GM23338 (cell line): ENCODE measurements around the gene JAZF1. TPM values are rescaled to one million over a fixed set of nuclear protein-coding genes. Genes with fewer than 3 reads are reported as not detected.
A peak's percentile ranks its signal among the peaks of the same experiment; 100 is the strongest.

Experiments
- ATAC-seq: fragments of 200-7000 bp; cut with Tn5 transposase; 3 replicates; pipeline ENCODE4 v1.9.1; 2020
- DNase-seq: peaks from one replicate; pipeline ENCODE4 v3.0.0-alpha.2; 2015; ENCODE audit warnings: low spot score
- H2AFZ ChIP-seq: fragments of 200-600 bp; sonication (generic); 2 replicates; pipeline ENCODE4 v1.8.0; 2016; ENCODE audit warnings: antibody characterized with exemption, mild to moderate bottlenecking, moderate library complexity
- H3F3A ChIP-seq: fragments of 200-600 bp; sonication (generic); replicated peaks from 2 replicates; pipeline ENCODE4 v1.8.0; 2017; ENCODE audit warnings: antibody characterized with exemption, mixed run types, low read depth
- H3K27ac ChIP-seq: fragments of 200-600 bp; sonication (generic); 2 replicates; pipeline ENCODE4 v1.6.1; 2016; ENCODE audit warnings: low read depth
- H3K27me3 ChIP-seq: fragments of 200-600 bp; sonication (generic); 2 replicates; pipeline ENCODE4 v1.8.0; 2016; ENCODE audit warnings: mild to moderate bottlenecking, mixed run types, moderate library complexity; ENCODE audit not compliant: insufficient read depth
- H3K36me3 ChIP-seq: fragments of 200-600 bp; sonication (generic); 2 replicates; pipeline ENCODE4 v1.8.0; 2016; ENCODE audit warnings: mild to moderate bottlenecking; ENCODE audit not compliant: insufficient read depth
- H3K4me1 ChIP-seq: fragments of 200-600 bp; sonication (generic); 2 replicates; pipeline ENCODE4 v1.8.0; 2016; ENCODE audit warnings: mild to moderate bottlenecking, moderate library complexity; ENCODE audit not compliant: insufficient read depth
- H3K4me2 ChIP-seq: fragments of 200-600 bp; sonication (generic); 2 replicates; pipeline ENCODE4 v1.7.1; 2017; ENCODE audit warnings: mixed run types
- H3K4me3 ChIP-seq: fragments of 200-600 bp; sonication (generic); 2 replicates; pipeline ENCODE4 v1.6.1; 2016; ENCODE audit warnings: mixed run types
- H3K79me2 ChIP-seq: fragments of 200-600 bp; sonication (generic); replicated peaks from 2 replicates; pipeline ENCODE4 v1.8.0; 2017; ENCODE audit warnings: mild to moderate bottlenecking; ENCODE audit not compliant: insufficient read depth
- H3K9me2 ChIP-seq: fragments of 200-600 bp; sonication (generic); 2 replicates; pipeline ENCODE4 v1.8.0; 2017; ENCODE audit not compliant: insufficient read depth
- H4K20me1 ChIP-seq: fragments of 200-600 bp; sonication (generic); replicated peaks from 2 replicates; pipeline ENCODE4 v1.8.0; 2017; ENCODE audit warnings: mild to moderate bottlenecking; ENCODE audit not compliant: insufficient read depth
- H3K27ac Mint-ChIP-seq: 2 replicates; pipeline ENCODE4 v1.8.0; 2020; ENCODE audit warnings: inconsistent platforms, mild to moderate bottlenecking, moderate library complexity, mixed read lengths
- H3K27me3 Mint-ChIP-seq: 3 replicates; pipeline ENCODE4 v1.8.0; 2022; ENCODE audit warnings: low read depth, mild to moderate bottlenecking, moderate library complexity, mixed read lengths, inconsistent platforms; ENCODE audit not compliant: insufficient read depth, poor library complexity
- H3K36me3 Mint-ChIP-seq: 3 replicates; pipeline ENCODE4 v1.8.0; 2021; ENCODE audit warnings: low read depth, mild to moderate bottlenecking, inconsistent platforms, moderate library complexity, mixed read lengths
- H3K4me1 Mint-ChIP-seq: 3 replicates; pipeline ENCODE4 v1.8.0; 2020; ENCODE audit warnings: mild to moderate bottlenecking, inconsistent platforms, mixed read lengths
- H3K4me3 Mint-ChIP-seq: 3 replicates; pipeline ENCODE4 v1.8.0; 2021; ENCODE audit warnings: moderate library complexity, mild to moderate bottlenecking, inconsistent platforms, mixed read lengths
- H3K9me3 Mint-ChIP-seq: 3 replicates; pipeline ENCODE4 v1.8.0; 2020; ENCODE audit warnings: moderate library complexity, mild to moderate bottlenecking, inconsistent platforms, mixed read lengths
- CREB1 ChIP-seq: fragments of 250-450 bp; sonication (Bioruptor Pico); IDR thresholded peaks from 2 replicates; pipeline ENCODE4 v1.5.0; 2020; ENCODE audit warnings: low read depth, mild to moderate bottlenecking, moderate library complexity
- EZH2 ChIP-seq: fragments of 200-600 bp; sonication (generic); IDR thresholded peaks from one replicate; pipeline ENCODE4 v1.8.0; 2017; ENCODE audit warnings: antibody characterized with exemption, mild to moderate bottlenecking, low read depth; ENCODE audit not compliant: unreplicated experiment
- EZH2phosphoT487 ChIP-seq: fragments of 200-600 bp; sonication (generic); IDR thresholded peaks from one replicate; pipeline ENCODE4 v1.8.1; 2018; ENCODE audit warnings: antibody characterized with exemption; ENCODE audit not compliant: unreplicated experiment
- JUNB ChIP-seq: IDR thresholded peaks from one replicate; pipeline ENCODE4 v1.6.1; 2016; ENCODE audit warnings: antibody characterized with exemption; ENCODE audit not compliant: unreplicated experiment
- NANOG ChIP-seq: IDR thresholded peaks from 2 replicates; pipeline ENCODE4 v1.6.1; 2016; ENCODE audit warnings: antibody characterized with exemption, borderline replicate concordance
- POLR2AphosphoS5 ChIP-seq: IDR thresholded peaks from 2 replicates; pipeline ENCODE4 v1.6.1; 2016; ENCODE audit warnings: antibody characterized with exemption, low read depth
- STAT1 ChIP-seq: IDR thresholded peaks from one replicate; pipeline ENCODE4 v1.6.1; 2016; ENCODE audit warnings: antibody characterized with exemption; ENCODE audit not compliant: unreplicated experiment
- ZNF114 ChIP-seq: fragments of 250-450 bp; sonication (Bioruptor Pico); IDR thresholded peaks from 2 replicates; pipeline ENCODE4 v1.5.0; 2020; ENCODE audit warnings: mild to moderate bottlenecking, moderate library complexity
- ZNF331 ChIP-seq: fragments of 250-450 bp; sonication (Bioruptor Pico); IDR thresholded peaks from 2 replicates; pipeline ENCODE4 v1.5.0; 2020; ENCODE audit warnings: low read depth, mild to moderate bottlenecking, moderate library complexity
- polyA plus RNA-seq: library from polyadenylated mRNA; unstranded; fragments of >200 nt; fragmentation: Nextera tagmentation; extraction: Ambion mirVana; gene quantifications from 2 replicates; pipeline ENCODE4 v1.2.1, GENCODE V29; 2016
- total RNA-seq: library from RNA; depleted of rRNA; stranded (reverse); fragments of >200 nt; shearing (Covaris generic); gene quantifications from 2 replicates; pipeline ENCODE4 v1.2.3, GENCODE V29; 2014
- TF ChIP-seq, protein P1 (sequence below): IDR thresholded peaks from 2 replicates; pipeline ENCODE4 v1.6.1; 2016; ENCODE audit warnings: antibody characterized with exemption
- TF ChIP-seq, protein P2 (sequence below): fragments of 250-450 bp; sonication (Bioruptor Pico); IDR thresholded peaks from 2 replicates; pipeline ENCODE4 v1.5.0; 2020; ENCODE audit warnings: mild to moderate bottlenecking, moderate library complexity
- TF ChIP-seq, protein P3 (sequence below): IDR thresholded peaks from one replicate; pipeline ENCODE4 v1.6.1; 2018; ENCODE audit warnings: antibody characterized with exemption; ENCODE audit not compliant: unreplicated experiment
- TF ChIP-seq, protein P4 (sequence below), 2 experiments: fragments of 200-600 bp in 1 of 2; sonication (generic) in 1 of 2; conservative IDR thresholded peaks; 2 replicates each; pipeline versions ENCODE4 v1.5.1 to v1.6.1; 2016 to 2017; ENCODE audit warnings: antibody characterized with exemption in 2 of 2, low read depth in 2 of 2, mild to moderate bottlenecking in 2 of 2, moderate library complexity in 1 of 2

Gene JAZF1
- total and polyA plus RNA-seq, 2 experiments from 2014 or later: 12.2 to 22.2 TPM

DNA sequence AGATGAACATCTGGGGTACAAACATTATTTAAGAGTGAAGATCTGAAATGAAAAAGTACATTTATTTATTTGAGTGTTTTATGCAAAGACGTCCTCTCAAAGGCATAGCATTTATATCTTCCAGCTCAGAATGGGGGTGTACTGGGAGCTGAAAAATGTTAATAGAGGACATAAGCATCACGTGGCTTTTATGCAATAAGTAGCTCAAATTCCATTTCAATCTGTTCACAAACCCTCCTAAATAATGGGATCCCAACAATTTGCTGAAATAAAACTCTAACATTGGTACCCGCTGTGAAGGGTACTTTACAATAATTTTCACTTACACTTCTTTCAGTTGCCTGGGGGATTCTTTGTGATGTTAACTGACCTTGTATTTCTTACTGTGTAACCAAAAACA, 268.7 kb downstream of the JAZF1 start:
- H3K4me3 ChIP-seq: no peak overlapping the region
- no peaks in the 10 kb centered on the region for H4K20me1 ChIP-seq
- 0 out of 2 replicates have a peak overlapping the region, but pooled peaks have one; percentile 6 for H3K4me2 ChIP-seq
- H3K27me3 ChIP-seq: no peaks in the 10 kb centered on the region
- H2AFZ ChIP-seq: no peak overlapping the region
- Mint-ChIP-seq H3K9me3 (0 out of 3 replicates have a peak, but pooled peaks cover 2% of the 10 kb centered on the region), H3K4me1 (peaks cover 70% of the 10 kb centered on the region), H3K27ac (peak overlapping the region; percentile 33; the same call in 1 of the 2 replicates), H3K36me3 (peaks cover 2% of the 10 kb centered on the region; the same call in 1 of the 3 replicates), H3K27me3 (peaks cover 5% of the 10 kb centered on the region), H3K4me3 (no peak overlapping the region)
- H3K79me2 ChIP-seq: no peaks in the 10 kb centered on the region
- H3K4me1 ChIP-seq: peaks cover 54% of the 10 kb centered on the region
- H3K9me2 ChIP-seq: no peaks in the 10 kb centered on the region
- no peaks in the 10 kb centered on the region for H3F3A ChIP-seq
- ATAC-seq: no peak
- no peaks in the 10 kb centered on the region for H3K36me3 ChIP-seq
- DNase-seq: peak; percentile 34
- TF ChIP-seq CREB1 (no peak), POLR2AphosphoS5 (no peak), NANOG (no peak), ZNF114 (no peak), ZNF331 (no peak), EZH2 (no peak), JUNB (no peak), EZH2phosphoT487 (no peak), STAT1 (no peak)
- TF ChIP-seq, protein P1, sequence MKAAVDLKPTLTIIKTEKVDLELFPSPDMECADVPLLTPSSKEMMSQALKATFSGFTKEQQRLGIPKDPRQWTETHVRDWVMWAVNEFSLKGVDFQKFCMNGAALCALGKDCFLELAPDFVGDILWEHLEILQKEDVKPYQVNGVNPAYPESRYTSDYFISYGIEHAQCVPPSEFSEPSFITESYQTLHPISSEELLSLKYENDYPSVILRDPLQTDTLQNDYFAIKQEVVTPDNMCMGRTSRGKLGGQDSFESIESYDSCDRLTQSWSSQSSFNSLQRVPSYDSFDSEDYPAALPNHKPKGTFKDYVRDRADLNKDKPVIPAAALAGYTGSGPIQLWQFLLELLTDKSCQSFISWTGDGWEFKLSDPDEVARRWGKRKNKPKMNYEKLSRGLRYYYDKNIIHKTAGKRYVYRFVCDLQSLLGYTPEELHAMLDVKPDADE: no peak
- TF ChIP-seq, protein P2, sequence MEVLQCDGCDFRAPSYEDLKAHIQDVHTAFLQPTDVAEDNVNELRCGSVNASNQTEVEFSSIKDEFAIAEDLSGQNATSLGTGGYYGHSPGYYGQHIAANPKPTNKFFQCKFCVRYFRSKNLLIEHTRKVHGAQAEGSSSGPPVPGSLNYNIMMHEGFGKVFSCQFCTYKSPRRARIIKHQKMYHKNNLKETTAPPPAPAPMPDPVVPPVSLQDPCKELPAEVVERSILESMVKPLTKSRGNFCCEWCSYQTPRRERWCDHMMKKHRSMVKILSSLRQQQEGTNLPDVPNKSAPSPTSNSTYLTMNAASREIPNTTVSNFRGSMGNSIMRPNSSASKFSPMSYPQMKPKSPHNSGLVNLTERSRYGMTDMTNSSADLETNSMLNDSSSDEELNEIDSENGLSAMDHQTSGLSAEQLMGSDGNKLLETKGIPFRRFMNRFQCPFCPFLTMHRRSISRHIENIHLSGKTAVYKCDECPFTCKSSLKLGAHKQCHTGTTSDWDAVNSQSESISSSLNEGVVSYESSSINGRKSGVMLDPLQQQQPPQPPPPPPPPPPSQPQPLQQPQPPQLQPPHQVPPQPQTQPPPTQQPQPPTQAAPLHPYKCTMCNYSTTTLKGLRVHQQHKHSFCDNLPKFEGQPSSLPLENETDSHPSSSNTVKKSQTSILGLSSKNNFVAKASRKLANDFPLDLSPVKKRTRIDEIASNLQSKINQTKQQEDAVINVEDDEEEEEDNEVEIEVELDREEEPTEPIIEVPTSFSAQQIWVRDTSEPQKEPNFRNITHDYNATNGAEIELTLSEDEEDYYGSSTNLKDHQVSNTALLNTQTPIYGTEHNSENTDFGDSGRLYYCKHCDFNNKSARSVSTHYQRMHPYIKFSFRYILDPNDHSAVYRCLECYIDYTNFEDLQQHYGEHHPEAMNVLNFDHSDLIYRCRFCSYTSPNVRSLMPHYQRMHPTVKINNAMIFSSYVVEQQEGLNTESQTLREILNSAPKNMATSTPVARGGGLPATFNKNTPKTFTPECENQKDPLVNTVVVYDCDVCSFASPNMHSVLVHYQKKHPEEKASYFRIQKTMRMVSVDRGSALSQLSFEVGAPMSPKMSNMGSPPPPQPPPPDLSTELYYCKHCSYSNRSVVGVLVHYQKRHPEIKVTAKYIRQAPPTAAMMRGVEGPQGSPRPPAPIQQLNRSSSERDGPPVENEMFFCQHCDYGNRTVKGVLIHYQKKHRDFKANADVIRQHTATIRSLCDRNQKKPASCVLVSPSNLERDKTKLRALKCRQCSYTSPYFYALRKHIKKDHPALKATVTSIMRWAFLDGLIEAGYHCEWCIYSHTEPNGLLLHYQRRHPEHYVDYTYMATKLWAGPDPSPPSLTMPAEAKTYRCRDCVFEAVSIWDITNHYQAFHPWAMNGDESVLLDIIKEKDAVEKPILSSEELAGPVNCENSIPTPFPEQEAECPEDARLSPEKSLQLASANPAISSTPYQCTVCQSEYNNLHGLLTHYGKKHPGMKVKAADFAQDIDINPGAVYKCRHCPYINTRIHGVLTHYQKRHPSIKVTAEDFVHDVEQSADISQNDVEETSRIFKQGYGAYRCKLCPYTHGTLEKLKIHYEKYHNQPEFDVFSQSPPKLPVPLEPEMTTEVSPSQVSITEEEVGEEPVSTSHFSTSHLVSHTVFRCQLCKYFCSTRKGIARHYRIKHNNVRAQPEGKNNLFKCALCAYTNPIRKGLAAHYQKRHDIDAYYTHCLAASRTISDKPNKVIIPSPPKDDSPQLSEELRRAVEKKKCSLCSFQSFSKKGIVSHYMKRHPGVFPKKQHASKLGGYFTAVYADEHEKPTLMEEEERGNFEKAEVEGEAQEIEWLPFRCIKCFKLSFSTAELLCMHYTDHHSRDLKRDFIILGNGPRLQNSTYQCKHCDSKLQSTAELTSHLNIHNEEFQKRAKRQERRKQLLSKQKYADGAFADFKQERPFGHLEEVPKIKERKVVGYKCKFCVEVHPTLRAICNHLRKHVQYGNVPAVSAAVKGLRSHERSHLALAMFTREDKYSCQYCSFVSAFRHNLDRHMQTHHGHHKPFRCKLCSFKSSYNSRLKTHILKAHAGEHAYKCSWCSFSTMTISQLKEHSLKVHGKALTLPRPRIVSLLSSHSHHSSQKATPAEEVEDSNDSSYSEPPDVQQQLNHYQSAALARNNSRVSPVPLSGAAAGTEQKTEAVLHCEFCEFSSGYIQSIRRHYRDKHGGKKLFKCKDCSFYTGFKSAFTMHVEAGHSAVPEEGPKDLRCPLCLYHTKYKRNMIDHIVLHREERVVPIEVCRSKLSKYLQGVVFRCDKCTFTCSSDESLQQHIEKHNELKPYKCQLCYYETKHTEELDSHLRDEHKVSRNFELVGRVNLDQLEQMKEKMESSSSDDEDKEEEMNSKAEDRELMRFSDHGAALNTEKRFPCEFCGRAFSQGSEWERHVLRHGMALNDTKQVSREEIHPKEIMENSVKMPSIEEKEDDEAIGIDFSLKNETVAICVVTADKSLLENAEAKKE: no peak
- TF ChIP-seq, protein P3, sequence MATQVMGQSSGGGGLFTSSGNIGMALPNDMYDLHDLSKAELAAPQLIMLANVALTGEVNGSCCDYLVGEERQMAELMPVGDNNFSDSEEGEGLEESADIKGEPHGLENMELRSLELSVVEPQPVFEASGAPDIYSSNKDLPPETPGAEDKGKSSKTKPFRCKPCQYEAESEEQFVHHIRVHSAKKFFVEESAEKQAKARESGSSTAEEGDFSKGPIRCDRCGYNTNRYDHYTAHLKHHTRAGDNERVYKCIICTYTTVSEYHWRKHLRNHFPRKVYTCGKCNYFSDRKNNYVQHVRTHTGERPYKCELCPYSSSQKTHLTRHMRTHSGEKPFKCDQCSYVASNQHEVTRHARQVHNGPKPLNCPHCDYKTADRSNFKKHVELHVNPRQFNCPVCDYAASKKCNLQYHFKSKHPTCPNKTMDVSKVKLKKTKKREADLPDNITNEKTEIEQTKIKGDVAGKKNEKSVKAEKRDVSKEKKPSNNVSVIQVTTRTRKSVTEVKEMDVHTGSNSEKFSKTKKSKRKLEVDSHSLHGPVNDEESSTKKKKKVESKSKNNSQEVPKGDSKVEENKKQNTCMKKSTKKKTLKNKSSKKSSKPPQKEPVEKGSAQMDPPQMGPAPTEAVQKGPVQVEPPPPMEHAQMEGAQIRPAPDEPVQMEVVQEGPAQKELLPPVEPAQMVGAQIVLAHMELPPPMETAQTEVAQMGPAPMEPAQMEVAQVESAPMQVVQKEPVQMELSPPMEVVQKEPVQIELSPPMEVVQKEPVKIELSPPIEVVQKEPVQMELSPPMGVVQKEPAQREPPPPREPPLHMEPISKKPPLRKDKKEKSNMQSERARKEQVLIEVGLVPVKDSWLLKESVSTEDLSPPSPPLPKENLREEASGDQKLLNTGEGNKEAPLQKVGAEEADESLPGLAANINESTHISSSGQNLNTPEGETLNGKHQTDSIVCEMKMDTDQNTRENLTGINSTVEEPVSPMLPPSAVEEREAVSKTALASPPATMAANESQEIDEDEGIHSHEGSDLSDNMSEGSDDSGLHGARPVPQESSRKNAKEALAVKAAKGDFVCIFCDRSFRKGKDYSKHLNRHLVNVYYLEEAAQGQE: no peak
- TF ChIP-seq, protein P4, sequence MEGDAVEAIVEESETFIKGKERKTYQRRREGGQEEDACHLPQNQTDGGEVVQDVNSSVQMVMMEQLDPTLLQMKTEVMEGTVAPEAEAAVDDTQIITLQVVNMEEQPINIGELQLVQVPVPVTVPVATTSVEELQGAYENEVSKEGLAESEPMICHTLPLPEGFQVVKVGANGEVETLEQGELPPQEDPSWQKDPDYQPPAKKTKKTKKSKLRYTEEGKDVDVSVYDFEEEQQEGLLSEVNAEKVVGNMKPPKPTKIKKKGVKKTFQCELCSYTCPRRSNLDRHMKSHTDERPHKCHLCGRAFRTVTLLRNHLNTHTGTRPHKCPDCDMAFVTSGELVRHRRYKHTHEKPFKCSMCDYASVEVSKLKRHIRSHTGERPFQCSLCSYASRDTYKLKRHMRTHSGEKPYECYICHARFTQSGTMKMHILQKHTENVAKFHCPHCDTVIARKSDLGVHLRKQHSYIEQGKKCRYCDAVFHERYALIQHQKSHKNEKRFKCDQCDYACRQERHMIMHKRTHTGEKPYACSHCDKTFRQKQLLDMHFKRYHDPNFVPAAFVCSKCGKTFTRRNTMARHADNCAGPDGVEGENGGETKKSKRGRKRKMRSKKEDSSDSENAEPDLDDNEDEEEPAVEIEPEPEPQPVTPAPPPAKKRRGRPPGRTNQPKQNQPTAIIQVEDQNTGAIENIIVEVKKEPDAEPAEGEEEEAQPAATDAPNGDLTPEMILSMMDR (conservative IDR thresholded peaks at IDR 0.05; ENCODE audit: low read depth in 2 of 2): no peak
- peak overlapping the region; percentile 91 for H3K27ac ChIP-seq
